HepG2 (cell line): ENCODE measurements around the gene ST6GALNAC6. TPM values are rescaled to one million over a fixed set of nuclear protein-coding genes. Genes with fewer than 3 reads are reported as not detected.
A peak's percentile ranks its signal among the peaks of the same experiment; 100 is the strongest.

Experiments used
- BHLHE40 ChIP-seq: IDR thresholded peaks from 2 replicates; pipeline ENCODE4 v1.6.1; 2011; ENCODE audit warnings: low read length, improper control_type of control experiment
- CREB1 ChIP-seq, 2 experiments: fragments of 450-650 bp in 1 of 2; IDR thresholded peaks; 2 replicates each; pipeline ENCODE4 v1.6.1; 2016 to 2017; ENCODE audit warnings: control low read depth in 1 of 2, mild to moderate bottlenecking in 1 of 2, missing compliant biosample characterization in 1 of 2, missing genetic modification characterization in 1 of 2
- FOXA3 ChIP-seq: IDR thresholded peaks from 2 replicates; pipeline ENCODE4 v1.6.1; 2016; ENCODE audit warnings: missing genetic modification reagents, missing compliant biosample characterization
- GABPB1 ChIP-seq: IDR thresholded peaks from 2 replicates; pipeline ENCODE4 v1.6.1; 2016; ENCODE audit warnings: mild to moderate bottlenecking, missing genetic modification reagents, moderate library complexity, missing compliant biosample characterization
- GATAD2A ChIP-seq: IDR thresholded peaks from 2 replicates; pipeline ENCODE4 v1.6.1; 2016
- ISL2 ChIP-seq: sonication (generic); formaldehyde crosslinking; IDR thresholded peaks from 2 replicates; pipeline ENCODE4 v1.5.0; 2020; ENCODE audit warnings: missing genetic modification reagents
- MAFK ChIP-seq, 2 experiments: IDR thresholded peaks in 1 of 2; conservative IDR thresholded peaks in 1 of 2; 2 replicates each; pipeline ENCODE4 v1.6.1; 2011; ENCODE audit warnings: improper control_type of control experiment in 2 of 2, low read length in 2 of 2
- NCOR1 ChIP-seq: fragments of 200-600 bp; sonication (generic); IDR thresholded peaks from 2 replicates; pipeline ENCODE4 v1.7.0; 2017; ENCODE audit warnings: antibody characterized with exemption, low read length, borderline replicate concordance
- NFYB ChIP-seq: sonication (generic); formaldehyde crosslinking; IDR thresholded peaks from 2 replicates; pipeline ENCODE4 v1.4.0; 2020; ENCODE audit warnings: missing genetic modification reagents
- ONECUT2 ChIP-seq: sonication (generic); formaldehyde crosslinking; IDR thresholded peaks from 2 replicates; pipeline ENCODE4 v1.4.0; 2020; ENCODE audit warnings: missing genetic modification reagents
- PLRG1 ChIP-seq: fragments of 450-650 bp; conservative IDR thresholded peaks from 2 replicates; pipeline ENCODE4 v1.6.1; 2016
- RBFOX2 ChIP-seq: fragments of 200-400 bp; formaldehyde crosslinking; IDR thresholded peaks from 2 replicates; pipeline ENCODE4 v1.6.1; 2017; ENCODE audit warnings: low read depth, mild to moderate bottlenecking, low read length
- RXRA ChIP-seq: sonication (generic); formaldehyde crosslinking; IDR thresholded peaks from 2 replicates; pipeline ENCODE4 v1.5.1; 2020; ENCODE audit warnings: missing genetic modification reagents
- SALL2 ChIP-seq: sonication (generic); formaldehyde crosslinking; IDR thresholded peaks from 2 replicates; pipeline ENCODE4 v1.8.1; 2023; ENCODE audit warnings: mild to moderate bottlenecking, missing genetic modification reagents, inconsistent platforms
- SMARCE1 ChIP-seq: fragments of 450-650 bp; IDR thresholded peaks from 2 replicates; pipeline ENCODE4 v1.6.1; 2017; ENCODE audit warnings: borderline replicate concordance
- SRSF1 ChIP-seq: fragments of 200-400 bp; formaldehyde crosslinking; optimal IDR thresholded peaks from 2 replicates; pipeline ENCODE3; 2017; ENCODE audit warnings: mild to moderate bottlenecking, low read depth, low read length, moderate library complexity
- ZIK1 ChIP-seq: sonication (generic); formaldehyde crosslinking; IDR thresholded peaks from 2 replicates; pipeline ENCODE4 v1.5.0; 2020; ENCODE audit warnings: mild to moderate bottlenecking, low read depth, missing genetic modification reagents, borderline replicate concordance
- ZKSCAN1 ChIP-seq: fragments of 150-350 bp; IDR thresholded peaks from 2 replicates; pipeline ENCODE4 v1.6.1; 2014; ENCODE audit warnings: low read length
- ZNF121 ChIP-seq: sonication (generic); formaldehyde crosslinking; IDR thresholded peaks from 2 replicates; pipeline ENCODE4 v1.5.0; 2020; ENCODE audit warnings: mild to moderate bottlenecking, missing genetic modification reagents
- ZNF160 ChIP-seq: sonication (generic); formaldehyde crosslinking; IDR thresholded peaks from 2 replicates; pipeline ENCODE4 v1.8.0; 2022; ENCODE audit warnings: mild to moderate bottlenecking, inconsistent platforms, missing genetic modification reagents
- ZNF251 ChIP-seq: sonication (generic); formaldehyde crosslinking; IDR thresholded peaks from 2 replicates; pipeline ENCODE4 v1.9.0; 2021; ENCODE audit warnings: mild to moderate bottlenecking, missing genetic modification reagents
- ZNF331 ChIP-seq: sonication (generic); formaldehyde crosslinking; IDR thresholded peaks from 2 replicates; pipeline ENCODE4 v1.4.0; 2020; ENCODE audit warnings: missing genetic modification reagents
- ZNF367 ChIP-seq: sonication (generic); formaldehyde crosslinking; IDR thresholded peaks from 2 replicates; pipeline ENCODE4 v1.4.0; 2020; ENCODE audit warnings: missing genetic modification reagents, borderline replicate concordance
- ZNF431 ChIP-seq: sonication (generic); formaldehyde crosslinking; IDR thresholded peaks from 2 replicates; pipeline ENCODE4 v1.9.0; 2022; ENCODE audit warnings: missing genetic modification reagents, low read depth, mild to moderate bottlenecking, borderline replicate concordance
- ZNF773 ChIP-seq: sonication (generic); formaldehyde crosslinking; IDR thresholded peaks from 2 replicates; pipeline ENCODE4 v1.4.0; 2020; ENCODE audit warnings: missing genetic modification reagents, borderline replicate concordance
- polyA plus RNA-seq, 8 experiments: library from polyadenylated mRNA; depleted of rRNA in 3 of 8; stranded (reverse) in 7 of 8; unstranded in 1 of 8; fragments of >200 nt; fragmentation: Illumina TruSeq in 4 of 8; extraction: Trizol in 4 of 8; gene quantifications; 2 replicates each; pipeline versions ENCODE4 v1.2.1 to v1.2.3, GENCODE V29; 2011 to 2016; ENCODE audit warnings: low read depth in 4 of 8, missing spikeins in 1 of 8, mixed read lengths in 1 of 8; ENCODE audit not compliant: insufficient read depth in 1 of 8
- total RNA-seq, 5 experiments: library from RNA; depleted of rRNA; stranded (reverse); fragments of >200 nt; fragmentation: Illumina TruSeq; extraction: Trizol; gene quantifications; 2 replicates each; pipeline ENCODE4 v1.2.3, GENCODE V29; 2016; ENCODE audit warnings: low read depth in 1 of 5
- TF ChIP-seq, protein P1 (sequence below), 2 experiments: fragments of 450-650 bp in 1 of 2; sonication (generic) in 1 of 2; formaldehyde crosslinking; IDR thresholded peaks; 2 replicates each; pipeline versions ENCODE4 v1.5.0 to v1.8.0; 2020 to 2022; ENCODE audit warnings: mild to moderate bottlenecking in 1 of 2, missing genetic modification reagents in 1 of 2
- TF ChIP-seq, protein P2 (sequence below): sonication (generic); formaldehyde crosslinking; conservative IDR thresholded peaks from 2 replicates; pipeline ENCODE4 v1.5.0; 2020; ENCODE audit warnings: missing genetic modification reagents
- TF ChIP-seq, protein P3 (sequence below): sonication (generic); formaldehyde crosslinking; IDR thresholded peaks from 2 replicates; pipeline ENCODE4 v1.8.0; 2022; ENCODE audit warnings: mild to moderate bottlenecking, missing genetic modification reagents, borderline replicate concordance
- TF ChIP-seq, protein P4 (sequence below): sonication (generic); formaldehyde crosslinking; IDR thresholded peaks from 2 replicates; pipeline ENCODE4 v1.8.1; 2023; ENCODE audit warnings: missing genetic modification reagents, mild to moderate bottlenecking, borderline replicate concordance

The ST6GALNAC6 gene
- total and polyA plus RNA-seq, 2 of the 13 experiments (the other 11 are each of a cell fraction or from before 2014, with no cell fraction given), result 18.5 to 65.4 TPM

DNA sequence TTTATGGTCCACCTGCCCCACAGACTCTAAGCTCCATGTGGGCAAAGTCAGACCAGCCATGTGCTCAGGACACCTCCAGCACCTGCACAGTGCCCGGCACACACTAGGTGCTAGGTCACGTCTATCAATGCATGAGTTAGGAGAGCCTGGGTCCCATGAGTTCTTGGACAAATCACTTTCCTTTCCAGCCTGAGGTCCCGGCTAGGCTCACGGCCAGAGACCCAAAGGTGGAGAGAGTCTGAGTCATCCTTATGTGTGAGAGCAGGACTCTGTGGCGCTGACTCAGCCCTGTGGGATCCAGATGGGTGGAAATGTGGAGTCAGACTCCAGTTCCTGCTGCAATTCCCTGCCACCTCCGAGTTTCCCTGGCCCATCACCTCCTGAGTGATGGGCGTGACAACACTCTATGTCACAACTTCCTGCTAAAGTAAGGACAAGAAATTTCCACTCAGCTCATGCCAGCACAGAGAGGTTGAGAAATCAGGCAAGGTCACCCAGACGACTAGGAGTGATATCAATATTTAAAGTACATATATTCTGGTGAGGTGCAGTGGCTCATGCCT is 19.9 kb upstream of the ST6GALNAC6 start (continued):
- TF ChIP-seq, protein P1, sequence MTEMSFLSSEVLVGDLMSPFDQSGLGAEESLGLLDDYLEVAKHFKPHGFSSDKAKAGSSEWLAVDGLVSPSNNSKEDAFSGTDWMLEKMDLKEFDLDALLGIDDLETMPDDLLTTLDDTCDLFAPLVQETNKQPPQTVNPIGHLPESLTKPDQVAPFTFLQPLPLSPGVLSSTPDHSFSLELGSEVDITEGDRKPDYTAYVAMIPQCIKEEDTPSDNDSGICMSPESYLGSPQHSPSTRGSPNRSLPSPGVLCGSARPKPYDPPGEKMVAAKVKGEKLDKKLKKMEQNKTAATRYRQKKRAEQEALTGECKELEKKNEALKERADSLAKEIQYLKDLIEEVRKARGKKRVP (CRISPR knock-in tag; IDR thresholded peaks at IDR 0.05), result peak in 1 of 2 experiments; percentile 64; a peak in 2 of 4 replicates
- TF ChIP-seq GATAD2A (CRISPR knock-in tag) (peak; percentile 74), ZIK1 (no peak), ZNF431 (no peak), CREB1 (IDR thresholded peaks at IDR 0.05) (peak; percentile 37; the same call in 1 of the 2 replicates), CREB1 (CRISPR knock-in tag; IDR thresholded peaks at IDR 0.05) (peak; percentile 58; the same call in 1 of the 2 replicates), ZNF367 (CRISPR knock-in tag) (no peak), MAFK (conservative IDR thresholded peaks at IDR 0.05 in 1 of 2, IDR thresholded peaks at IDR 0.05 in 1 of 2; ENCODE audit: low read length in 2 of 2) (peak; percentile 87 to 96), ZNF331 (CRISPR knock-in tag) (peak; percentile 24; the same call in 1 of the 2 replicates), ZNF160 (CRISPR knock-in tag) (no peak), NFYB (CRISPR knock-in tag) (no peak), SALL2 (CRISPR knock-in tag) (0 out of 2 replicates have a peak, but pooled peaks have one; percentile 63), BHLHE40 (0 out of 2 replicates have a peak, but pooled peaks have one; percentile 3), ZNF121 (CRISPR knock-in tag) (peak; percentile 89), SRSF1 (no peak), ZNF773 (CRISPR knock-in tag) (no peak), ZNF251 (CRISPR knock-in tag) (no peak), SMARCE1 (no peak), ZKSCAN1 (peak; percentile 72), GABPB1 (CRISPR knock-in tag) (peak; percentile 59), ISL2 (CRISPR knock-in tag) (peak; percentile 41; the same call in 1 of the 2 replicates), NCOR1 (no peak), ONECUT2 (no peak), FOXA3 (CRISPR knock-in tag) (0 out of 2 replicates have a peak, but pooled peaks have one; percentile 26), PLRG1 (no peak), RXRA (peak; percentile 35; the same call in 1 of the 2 replicates), RBFOX2 (no peak)
- TF ChIP-seq, protein P2, sequence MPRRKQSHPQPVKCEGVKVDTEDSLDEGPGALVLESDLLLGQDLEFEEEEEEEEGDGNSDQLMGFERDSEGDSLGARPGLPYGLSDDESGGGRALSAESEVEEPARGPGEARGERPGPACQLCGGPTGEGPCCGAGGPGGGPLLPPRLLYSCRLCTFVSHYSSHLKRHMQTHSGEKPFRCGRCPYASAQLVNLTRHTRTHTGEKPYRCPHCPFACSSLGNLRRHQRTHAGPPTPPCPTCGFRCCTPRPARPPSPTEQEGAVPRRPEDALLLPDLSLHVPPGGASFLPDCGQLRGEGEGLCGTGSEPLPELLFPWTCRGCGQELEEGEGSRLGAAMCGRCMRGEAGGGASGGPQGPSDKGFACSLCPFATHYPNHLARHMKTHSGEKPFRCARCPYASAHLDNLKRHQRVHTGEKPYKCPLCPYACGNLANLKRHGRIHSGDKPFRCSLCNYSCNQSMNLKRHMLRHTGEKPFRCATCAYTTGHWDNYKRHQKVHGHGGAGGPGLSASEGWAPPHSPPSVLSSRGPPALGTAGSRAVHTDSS (CRISPR knock-in tag), result no peak
- TF ChIP-seq, protein P3, sequence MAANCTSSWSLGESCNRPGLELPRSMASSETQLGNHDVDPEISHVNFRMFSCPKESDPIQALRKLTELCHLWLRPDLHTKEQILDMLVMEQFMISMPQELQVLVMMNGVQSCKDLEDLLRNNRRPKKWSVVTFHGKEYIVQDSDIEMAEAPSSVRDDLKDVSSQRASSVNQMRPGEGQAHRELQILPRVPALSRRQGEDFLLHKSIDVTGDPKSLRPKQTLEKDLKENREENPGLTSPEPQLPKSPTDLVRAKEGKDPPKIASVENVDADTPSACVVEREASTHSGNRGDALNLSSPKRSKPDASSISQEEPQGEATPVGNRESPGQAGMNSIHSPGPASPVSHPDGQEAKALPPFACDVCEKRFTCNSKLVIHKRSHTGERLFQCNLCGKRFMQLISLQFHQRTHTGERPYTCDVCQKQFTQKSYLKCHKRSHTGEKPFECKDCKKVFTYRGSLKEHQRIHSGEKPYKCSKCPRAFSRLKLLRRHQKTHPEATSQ (CRISPR knock-in tag), result no peak
- TF ChIP-seq, protein P4, sequence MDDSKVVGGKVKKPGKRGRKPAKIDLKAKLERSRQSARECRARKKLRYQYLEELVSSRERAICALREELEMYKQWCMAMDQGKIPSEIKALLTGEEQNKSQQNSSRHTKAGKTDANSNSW (CRISPR knock-in tag), result 0 out of 2 replicates have a peak, but pooled peaks have one; percentile 7
